ENCODE results near the gene KLHDC3. TPM values are rescaled to one million over a fixed set of nuclear protein-coding genes. Genes with fewer than 3 reads are reported as not detected.

KLHDC3 gene
- total and polyA plus RNA-seq, 2 of the 8 experiments (the other 6 are each of a cell fraction or from before 2014, with no cell fraction given): 181 to 203 TPM

- TF ChIP-seq ASH2L (IDR thresholded peaks at IDR 0.05; ENCODE audit: low read length) (no peak), SP1 (IDR thresholded peaks at IDR 0.05; ENCODE audit: low read depth, low read length) (no peak)
Observed at GRCh38 chr6:42969431-42969830, 44.6 kb upstream of the KLHDC3 start (continued).

All from H1 (cell line).